ENCODE results near the gene RREB1.
A peak's percentile ranks its signal among the peaks of the same experiment; 100 is the strongest.

Gene RREB1

GRCh38 chr6:7230956-7231713 lies 123.4 kb downstream of the RREB1 start:
- no peak for DNase-seq

- no peak for DNase-seq
Measured at GRCh38 chr6:7232351-7232750, 124.6 kb downstream of the RREB1 start.

- no peak for DNase-seq
Measured at GRCh38 chr6:7234547-7234946, 126.8 kb downstream of the RREB1 start.

- DNase-seq = peak; percentile 98
Measured at GRCh38 chr6:7235712-7236305, 128.0 kb downstream of the RREB1 start.

- DNase-seq = peak; percentile 86
Measured at GRCh38 chr6:7236306-7237209, 128.8 kb downstream of the RREB1 start.

GRCh38 chr6:7237653-7238188 lies 130.0 kb downstream of the RREB1 start:
- DNase-seq = no peak

- DNase-seq = no peak
Measured at GRCh38 chr6:7238526-7238899, 130.8 kb downstream of the RREB1 start.

GRCh38 chr6:7238900-7239589 lies 131.3 kb downstream of the RREB1 start:
- peak; percentile 99 for DNase-seq

GRCh38 chr6:7239590-7239948 lies 131.8 kb downstream of the RREB1 start:
- no peak for DNase-seq

GRCh38 chr6:7240351-7240750 lies 132.6 kb downstream of the RREB1 start:
- DNase-seq = no peak

- DNase-seq = no peak
Measured at GRCh38 chr6:7241160-7241559, 133.4 kb downstream of the RREB1 start.

GRCh38 chr6:7241709-7242645 lies 134.2 kb downstream of the RREB1 start:
- DNase-seq = no peak

GRCh38 chr6:7242835-7243178 lies 135.0 kb downstream of the RREB1 start:
- no peak for DNase-seq

GRCh38 chr6:7243179-7243981 lies 135.6 kb downstream of the RREB1 start:
- peak; percentile 91 for DNase-seq

GRCh38 chr6:7245668-7246393 lies 138.1 kb downstream of the RREB1 start:
- DNase-seq = no peak

GRCh38 chr6:7246401-7247178 lies 138.8 kb downstream of the RREB1 start:
- DNase-seq = no peak

- DNase-seq = no peak
Measured at GRCh38 chr6:7247179-7247456, 139.4 kb downstream of the RREB1 start.

- DNase-seq = no peak
Measured at GRCh38 chr6:7247828-7248227, 140.1 kb downstream of the RREB1 start.

- DNase-seq = no peak
Measured at GRCh38 chr6:7249391-7249790, 141.6 kb downstream of the RREB1 start.
